Cardiac fibroblast (primary cell): Measurements from ENCODE around the gene ANKHD1.

Experiments
- DNase-seq, 2 donors: peaks; one replicate each; pipeline versions ENCODE4 v3.0.0 to v3.0.0-alpha.2; 2010; ENCODE audit warnings: low read depth in 2 of 2
- H3K4me3 ChIP-seq, 2 donors: replicated peaks in 1 of 2; 1 replicate in 1 of 2; 2 replicates in 1 of 2; pipeline ENCODE4 v1.5.1; 2011; ENCODE audit warnings: low read depth in 2 of 2, low read length in 2 of 2, mild to moderate bottlenecking in 2 of 2, moderate library complexity in 1 of 2
- TF ChIP-seq, protein P1 (sequence below): IDR thresholded peaks from one replicate; pipeline ENCODE4 v1.5.1; 2011; ENCODE audit warnings: low read depth, mild to moderate bottlenecking, low read length, inconsistent platforms

Gene ANKHD1

DNA sequence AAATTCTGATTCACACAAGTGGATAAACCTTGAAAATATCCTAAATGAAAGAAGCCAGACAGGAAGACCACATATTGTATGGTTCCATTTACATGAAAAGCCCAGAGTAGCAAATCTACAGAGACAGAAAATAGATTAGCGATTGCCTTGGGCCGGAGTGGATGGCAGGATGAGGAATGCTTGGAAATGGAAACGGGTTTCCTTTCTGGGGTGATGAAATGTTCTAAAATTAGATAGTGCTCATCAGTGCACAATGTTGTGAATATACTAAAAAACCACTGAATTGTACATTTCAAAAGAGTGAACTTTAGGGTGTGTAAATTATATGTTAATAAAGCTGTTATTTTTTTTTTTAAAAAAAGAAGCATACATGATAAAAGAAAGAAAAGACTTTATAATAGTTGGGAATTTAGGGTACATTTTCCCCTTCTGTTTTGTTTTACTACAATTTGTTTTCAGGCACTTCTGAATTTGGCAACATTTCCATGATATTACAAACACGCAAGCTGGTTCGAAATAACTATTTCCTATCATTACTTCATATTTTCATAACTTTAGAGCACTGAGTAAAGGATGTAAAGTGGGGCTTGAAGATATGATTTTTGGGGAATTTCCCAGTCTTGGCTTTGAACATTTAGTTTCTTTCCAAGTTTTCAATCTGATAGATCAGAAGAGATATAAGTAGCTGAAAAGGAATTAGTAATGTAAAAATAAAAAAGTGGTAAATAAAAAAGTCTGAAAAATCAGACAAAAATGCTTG is 186.9 kb downstream of the ANKHD1 start:
- TF ChIP-seq, protein P1, sequence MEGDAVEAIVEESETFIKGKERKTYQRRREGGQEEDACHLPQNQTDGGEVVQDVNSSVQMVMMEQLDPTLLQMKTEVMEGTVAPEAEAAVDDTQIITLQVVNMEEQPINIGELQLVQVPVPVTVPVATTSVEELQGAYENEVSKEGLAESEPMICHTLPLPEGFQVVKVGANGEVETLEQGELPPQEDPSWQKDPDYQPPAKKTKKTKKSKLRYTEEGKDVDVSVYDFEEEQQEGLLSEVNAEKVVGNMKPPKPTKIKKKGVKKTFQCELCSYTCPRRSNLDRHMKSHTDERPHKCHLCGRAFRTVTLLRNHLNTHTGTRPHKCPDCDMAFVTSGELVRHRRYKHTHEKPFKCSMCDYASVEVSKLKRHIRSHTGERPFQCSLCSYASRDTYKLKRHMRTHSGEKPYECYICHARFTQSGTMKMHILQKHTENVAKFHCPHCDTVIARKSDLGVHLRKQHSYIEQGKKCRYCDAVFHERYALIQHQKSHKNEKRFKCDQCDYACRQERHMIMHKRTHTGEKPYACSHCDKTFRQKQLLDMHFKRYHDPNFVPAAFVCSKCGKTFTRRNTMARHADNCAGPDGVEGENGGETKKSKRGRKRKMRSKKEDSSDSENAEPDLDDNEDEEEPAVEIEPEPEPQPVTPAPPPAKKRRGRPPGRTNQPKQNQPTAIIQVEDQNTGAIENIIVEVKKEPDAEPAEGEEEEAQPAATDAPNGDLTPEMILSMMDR: no peak
- DNase-seq: peak; percentile 58 to 60
- H3K4me3 ChIP-seq: no peak overlapping the region
